Measurements from ENCODE around the gene OLR1.
A peak's percentile ranks its signal among the peaks of the same experiment; 100 is the strongest.

OLR1 gene

DNA sequence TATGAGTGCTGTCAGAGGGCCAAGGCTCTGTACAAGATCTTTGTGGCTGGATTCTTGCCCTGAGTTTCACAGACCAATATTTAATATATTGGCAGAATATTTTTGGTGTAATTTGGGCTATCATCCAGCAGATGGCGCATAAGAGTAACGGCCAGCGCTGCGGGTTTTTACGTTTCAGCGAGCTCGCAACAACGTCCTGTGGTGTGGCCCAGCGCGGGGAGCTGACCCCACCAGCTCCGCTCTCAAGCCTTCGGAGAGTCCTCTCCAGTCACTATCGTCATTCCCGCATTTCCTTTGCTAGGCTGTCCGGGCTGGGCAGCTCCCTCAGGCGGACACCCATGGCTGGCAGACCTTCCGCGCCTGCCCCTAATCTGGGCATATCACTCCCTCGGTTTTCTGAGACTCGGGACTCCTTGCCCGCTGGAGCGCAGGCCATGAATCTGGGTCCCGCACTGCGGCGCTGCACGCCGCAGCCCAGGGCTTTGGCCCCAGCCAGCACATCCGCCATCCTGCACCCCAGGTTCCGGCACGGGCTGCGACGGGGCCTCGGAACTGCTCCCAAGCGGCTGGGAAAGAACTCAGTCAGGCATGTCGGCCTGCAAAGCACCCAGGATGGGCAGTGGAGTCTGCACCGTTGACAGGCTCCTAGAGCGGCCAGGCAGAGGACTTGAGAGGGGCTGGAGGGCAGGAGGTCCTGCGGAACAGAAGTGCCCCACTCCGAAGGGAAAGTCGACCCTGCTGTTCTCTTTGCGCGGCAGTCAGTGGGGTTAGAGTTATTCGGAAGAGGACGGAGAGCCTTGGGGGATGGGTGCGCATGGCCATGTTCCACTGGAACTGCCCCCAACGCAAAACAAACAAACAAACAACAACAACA lies 18.4 kb downstream of the OLR1 start:
- peak; percentile 14 to 35 for DNase-seq (ENCODE audit: low read depth in 2 of 2)

DNA sequence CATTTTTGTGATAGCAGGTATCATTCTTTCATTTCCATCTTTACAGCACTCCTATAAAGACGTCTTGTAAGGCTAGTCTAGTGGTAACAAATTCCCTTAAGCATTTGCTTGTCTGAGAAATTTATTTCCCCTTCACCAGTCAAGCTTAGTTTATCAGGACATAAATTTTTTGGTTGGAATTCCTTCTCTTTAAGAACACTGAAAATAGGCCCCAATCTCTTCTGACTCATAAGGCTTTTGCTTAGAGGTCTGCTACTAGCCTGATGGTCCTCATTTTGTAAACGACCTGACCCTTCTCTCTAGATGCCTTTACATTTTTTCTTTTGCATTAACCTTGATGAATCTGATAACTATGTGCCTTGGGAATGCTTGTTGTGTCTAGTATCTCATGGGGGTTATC lies 20.3 kb downstream of the OLR1 start:
- DNase-seq (ENCODE audit: low read depth in 2 of 2): no peak

DNA sequence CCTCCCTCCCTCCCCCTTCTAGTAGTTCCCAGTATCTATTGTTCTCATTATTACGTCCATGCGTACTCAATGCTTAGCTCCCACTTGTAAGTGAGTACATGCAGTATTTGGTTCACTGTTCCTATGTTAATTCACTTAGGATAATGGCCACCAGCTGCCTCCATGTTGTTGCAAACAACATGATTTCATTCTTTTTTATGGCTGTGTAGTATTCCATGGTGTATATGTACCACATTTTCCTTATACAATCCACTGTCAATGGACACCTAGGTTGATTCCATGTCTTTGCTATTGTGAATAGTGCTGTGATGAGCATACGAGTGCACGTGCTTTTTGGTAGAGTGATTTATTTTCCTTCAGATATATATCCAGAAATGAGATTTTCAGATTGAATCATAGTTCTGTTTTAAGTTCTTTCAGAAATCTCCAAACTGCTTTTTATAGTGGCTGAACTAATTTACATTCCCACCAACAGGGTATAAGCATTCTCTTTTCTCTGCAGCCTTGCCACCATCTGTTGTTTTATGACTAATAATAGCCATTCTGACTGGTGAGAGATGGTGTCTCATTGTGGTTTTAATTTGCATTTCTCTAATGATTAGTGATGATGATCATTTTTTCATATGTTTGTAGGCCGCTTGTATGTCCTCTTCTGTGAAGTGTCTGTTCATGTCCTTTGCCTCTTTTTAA lies 24.1 kb downstream of the OLR1 start:
- DNase-seq (ENCODE audit: low read depth in 2 of 2): no peak

DNA sequence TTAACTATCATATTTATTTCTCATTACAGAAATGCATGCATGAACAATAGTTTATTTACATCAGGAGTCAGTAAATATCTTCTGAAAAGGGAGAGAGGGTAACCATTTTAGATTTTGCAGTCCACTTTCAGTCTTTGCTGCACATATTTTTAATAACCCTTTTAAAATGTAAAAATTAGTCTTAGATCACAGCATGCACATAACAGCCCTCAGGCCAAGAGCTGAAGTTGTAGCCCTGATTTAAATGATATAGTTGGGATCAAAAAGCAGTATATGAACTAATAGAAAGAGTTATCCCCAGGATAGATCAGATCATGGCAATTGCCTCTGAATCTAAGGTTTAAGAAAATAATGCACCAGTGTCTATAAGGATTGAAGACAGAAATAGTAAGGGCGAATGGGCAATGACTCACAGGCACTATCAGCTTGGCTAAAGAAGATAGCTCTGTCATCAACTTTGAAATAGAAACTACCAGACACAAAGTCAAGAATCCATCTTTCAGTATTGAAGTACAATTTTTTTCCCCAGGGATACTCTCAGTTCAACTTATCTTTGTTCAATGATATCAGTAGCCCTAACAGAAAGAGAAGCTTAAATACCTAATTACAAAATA lies 28.8 kb downstream of the OLR1 start:
- no peak for DNase-seq (ENCODE audit: low read depth in 2 of 2)

DNA sequence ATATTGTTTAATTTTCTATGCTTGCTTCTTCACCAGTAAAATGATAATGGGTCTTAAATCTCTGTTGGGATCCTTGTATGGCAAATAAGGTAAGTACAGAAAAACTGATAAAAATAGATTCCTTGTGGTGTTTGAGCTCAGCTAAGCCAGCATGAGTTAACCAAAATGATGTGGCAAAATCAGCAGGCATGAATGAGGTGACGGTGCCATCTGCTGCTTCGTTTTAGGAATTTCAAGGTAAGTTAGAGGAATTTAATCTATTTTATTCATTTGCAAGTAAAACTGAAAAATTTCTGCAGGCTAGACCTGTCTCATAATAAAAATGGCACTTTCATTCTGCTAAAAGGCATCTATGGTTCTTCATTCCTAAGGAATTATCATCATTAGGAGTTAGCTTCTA lies 31.9 kb downstream of the OLR1 start:
- peak in 1 of 2 donors; percentile 19 for DNase-seq (ENCODE audit: low read depth in 2 of 2)

DNA sequence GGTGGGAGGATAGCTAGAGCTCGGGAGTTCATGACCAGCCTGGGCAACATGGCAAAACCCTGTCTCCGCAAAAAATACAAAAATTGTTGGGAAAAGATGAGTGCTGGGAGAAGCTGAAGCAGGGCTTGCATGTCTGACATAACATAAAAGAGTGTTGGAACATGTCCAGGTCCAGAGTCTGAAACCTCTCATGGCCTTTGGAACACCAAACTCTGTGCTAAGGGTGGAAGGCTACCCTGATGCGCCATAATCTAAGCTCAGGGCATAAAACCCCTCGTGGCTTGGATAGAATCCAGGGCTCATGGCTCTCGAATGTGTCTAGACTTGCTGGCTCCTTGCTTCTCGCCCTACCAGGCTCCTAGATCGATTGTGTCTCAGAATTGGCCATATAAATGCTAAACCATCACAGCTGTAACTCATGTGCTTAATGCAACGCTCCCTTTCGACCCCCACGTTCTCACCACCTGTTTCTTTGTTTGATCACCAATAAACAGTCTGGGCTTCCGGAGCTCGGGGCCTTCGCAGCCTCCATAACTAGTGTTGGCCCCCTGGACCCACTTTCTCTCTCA lies 35.2 kb downstream of the OLR1 start:
- DNase-seq (ENCODE audit: low read depth in 2 of 2): no peak

DNA sequence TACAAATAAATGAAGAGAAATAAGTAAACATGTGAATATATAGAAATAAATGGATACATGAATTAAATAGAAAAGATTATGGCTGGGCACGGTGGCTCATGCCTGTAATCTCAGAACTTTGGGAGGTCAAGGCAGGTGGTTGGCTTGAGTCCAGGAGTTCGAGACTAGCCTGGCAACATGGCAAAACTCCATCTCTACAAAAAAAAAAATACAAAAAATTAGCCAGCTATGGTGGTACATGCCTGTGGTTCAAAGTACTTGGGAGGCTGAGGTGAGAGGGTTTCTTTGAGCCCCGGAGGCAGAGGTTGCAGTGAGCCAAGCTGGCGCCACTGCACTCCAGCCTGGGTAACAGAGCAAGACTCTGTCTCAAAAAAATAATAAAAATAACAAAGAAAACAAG lies 36.8 kb downstream of the OLR1 start:
- DNase-seq (ENCODE audit: low read depth in 2 of 2): no peak

DNA sequence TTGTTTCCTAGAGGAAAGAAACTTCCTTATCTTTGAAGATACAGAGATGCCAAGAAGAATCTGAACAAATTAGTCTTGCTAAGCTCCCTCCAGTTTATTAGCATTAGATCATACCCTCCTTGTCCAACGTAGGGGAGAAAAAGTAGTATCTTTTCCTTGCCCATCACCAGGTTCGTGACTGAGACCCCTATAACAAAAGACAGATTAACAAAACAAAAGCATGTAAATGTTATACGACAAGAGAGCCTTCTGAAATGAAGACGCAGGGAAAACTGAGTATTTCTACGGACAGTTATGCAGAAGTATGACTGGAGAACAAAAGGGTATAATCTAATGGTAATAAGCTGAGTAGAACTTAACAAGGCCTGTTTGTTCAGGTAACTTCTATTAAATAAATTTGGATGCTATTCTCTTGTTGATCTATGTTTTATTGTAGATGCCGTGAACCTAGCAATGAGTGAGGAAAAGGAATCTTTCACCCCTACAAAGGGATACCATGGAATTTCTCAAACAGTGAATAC lies 39.0 kb downstream of the OLR1 start:
- DNase-seq (ENCODE audit: low read depth in 2 of 2): no peak

DNA sequence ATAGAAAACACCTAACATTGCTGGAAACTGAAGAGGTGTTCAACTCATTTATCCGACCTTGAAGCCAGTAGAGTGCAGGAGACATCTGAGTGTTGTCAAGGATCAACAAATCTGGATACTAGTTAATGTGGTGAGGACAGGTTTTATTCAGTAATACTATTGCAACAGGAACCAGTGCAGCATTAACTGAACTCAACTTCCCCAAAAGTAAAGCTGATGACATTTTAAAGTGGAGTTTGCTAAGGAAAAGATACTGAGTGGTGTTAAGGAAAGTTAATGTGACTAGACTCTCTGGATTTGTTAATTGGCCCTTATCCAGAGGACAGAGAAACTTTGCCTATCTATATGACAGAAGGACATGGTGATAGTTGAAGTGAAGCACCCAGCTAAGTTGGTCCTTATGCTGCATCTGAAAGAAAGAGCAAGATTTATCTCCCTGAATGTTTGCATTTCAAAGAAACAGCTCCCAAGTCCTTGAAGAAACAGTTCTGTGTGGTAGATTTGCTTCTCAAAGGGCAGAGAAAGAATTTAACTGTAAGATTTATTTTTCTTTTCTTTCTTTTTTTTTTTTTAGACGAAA lies 40.7 kb downstream of the OLR1 start:
- no peak for DNase-seq (ENCODE audit: low read depth in 2 of 2)

DNA sequence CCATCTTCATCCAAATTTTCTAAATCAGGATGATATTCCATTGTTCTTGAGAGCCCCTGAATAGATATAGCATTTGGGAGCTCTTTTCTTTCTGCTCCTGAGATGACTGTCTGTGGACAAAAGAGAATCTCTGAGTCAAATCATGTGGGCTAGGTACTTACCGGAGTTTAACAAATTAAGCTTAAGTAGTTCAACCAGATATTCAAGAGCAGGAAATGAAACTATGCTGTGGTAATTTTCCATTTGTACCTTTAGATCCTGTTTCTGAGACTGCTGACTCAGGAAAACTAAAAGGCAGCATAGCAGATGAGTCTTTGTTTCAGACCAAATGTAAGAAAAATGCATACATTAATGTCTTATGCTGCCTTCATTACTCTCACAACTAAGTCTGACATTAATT lies 41.9 kb downstream of the OLR1 start, which contains the start of gene CLEC7A:
CLEC7A (minus strand) TSS at position 158 of the 400 bp plus-strand sequence; CDS start at position 41, 117 bp downstream.
- DNase-seq (ENCODE audit: low read depth in 2 of 2): no peak

DNA sequence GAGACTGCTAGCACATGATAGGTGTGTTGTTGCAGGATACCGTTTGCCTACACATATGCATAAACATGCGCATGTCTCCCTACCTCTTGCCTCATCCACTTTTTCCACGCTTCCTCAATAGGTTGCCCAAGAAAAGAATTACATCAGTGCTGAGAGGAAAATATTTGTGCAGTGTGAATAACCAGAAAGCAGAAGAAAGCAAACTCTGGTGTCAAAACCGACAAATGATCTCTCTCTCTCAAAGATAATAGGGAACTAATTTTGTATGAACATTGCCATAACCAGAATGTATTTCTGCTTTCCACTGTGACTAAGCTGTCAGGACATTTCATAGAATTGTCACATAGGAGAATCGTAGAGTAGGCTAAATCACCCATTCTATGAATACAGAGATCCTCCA lies 43.2 kb downstream of the OLR1 start:
- no peak for DNase-seq (ENCODE audit: low read depth in 2 of 2)

DNA sequence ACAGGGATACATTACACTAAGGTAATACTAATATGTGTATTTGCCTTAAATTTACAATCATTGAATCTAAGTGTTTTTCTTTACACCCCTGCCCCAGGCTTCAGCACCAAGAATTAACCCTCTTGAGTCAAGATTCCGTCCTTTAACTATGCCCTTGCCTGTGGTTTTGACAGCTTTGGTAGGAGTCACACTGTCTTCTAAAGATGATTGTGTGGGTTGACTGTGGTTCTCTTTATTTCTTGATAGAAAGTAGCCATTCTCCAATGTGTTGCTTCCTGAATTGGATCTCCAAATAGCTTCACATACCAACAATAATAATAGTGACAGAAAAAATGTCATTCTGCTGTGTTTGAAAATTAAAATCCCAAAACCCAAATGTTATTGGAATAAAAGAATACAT lies 45.5 kb downstream of the OLR1 start:
- DNase-seq (ENCODE audit: low read depth in 2 of 2): no peak

DNA sequence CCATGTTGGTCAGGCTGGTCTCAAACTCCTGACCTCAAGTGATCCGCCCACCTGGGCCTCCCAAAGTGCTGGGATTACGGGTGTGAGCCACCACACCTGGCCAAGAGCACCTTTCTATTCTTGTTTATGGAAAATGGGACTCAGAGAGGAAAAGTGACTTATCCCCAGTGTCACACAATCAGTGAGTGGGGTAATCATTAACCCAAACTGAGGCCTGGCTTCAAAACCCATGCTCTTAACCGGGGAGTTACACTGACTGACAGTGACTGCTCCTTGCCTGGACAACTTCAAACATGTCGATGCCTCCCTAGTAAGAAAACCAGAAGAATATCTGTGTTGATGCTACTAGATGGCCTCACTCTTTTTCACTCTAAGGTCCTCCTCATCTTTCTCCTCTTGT lies 49.2 kb downstream of the OLR1 start:
- DNase-seq (ENCODE audit: low read depth in 2 of 2): no peak

DNA sequence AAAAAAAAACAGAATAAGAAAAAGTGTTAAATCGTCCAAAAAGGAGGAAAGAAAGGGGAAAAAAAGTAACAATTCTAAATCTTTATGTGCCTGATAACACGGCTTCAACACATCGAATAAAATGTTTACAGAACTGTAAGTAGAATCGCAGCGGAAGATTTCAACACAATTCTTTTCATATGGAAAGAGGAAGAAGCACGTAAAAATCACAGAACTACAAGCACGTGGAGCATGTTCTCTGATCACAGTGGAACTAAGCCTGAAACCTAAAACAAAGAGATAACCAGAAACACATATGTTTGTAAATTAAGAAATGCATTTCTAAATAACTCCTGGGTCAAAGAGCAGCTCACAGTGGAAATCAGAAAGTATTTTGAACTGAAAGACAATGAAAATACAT lies 50.7 kb downstream of the OLR1 start:
- no peak for DNase-seq (ENCODE audit: low read depth in 2 of 2)

DNA sequence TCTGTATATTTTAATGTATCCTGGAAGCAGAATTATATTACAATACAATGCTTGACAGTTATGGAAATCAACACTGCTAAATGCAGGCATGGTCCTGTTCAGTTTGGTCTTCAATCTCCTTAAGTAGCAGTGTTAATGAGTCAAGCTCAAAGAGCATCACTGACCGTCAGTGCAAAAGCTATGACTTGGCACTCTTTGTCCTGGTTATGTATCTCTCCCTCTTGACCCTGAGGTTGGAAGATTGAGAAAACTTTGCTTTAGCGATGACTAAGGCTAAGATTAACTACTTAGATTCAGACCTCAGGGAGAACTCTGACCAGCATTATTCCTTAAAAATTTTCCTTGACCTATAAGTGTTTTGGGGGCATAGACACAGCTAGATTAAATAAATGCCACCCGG lies 52.9 kb downstream of the OLR1 start:
- no peak for DNase-seq (ENCODE audit: low read depth in 2 of 2)

DNA sequence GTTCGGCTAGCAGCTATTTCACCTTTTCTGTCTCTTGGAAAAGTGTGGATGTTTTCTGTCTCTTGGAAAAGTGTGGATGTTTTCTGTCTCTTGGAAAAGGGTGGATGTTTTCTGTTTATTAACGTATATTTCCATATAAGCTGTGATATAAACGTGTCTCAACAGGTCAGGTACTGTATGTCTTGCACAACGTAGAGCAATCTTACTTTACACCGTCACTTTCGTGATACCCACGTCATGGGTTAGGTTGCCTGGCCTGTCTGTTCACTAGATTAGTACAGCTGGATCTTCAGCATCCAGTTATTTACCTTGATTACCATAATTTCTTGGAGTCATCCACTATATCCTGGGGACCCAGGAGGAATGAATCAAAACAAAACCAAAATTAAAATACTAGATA lies 56.0 kb downstream of the OLR1 start:
- no peak for DNase-seq (ENCODE audit: low read depth in 2 of 2)

DNA sequence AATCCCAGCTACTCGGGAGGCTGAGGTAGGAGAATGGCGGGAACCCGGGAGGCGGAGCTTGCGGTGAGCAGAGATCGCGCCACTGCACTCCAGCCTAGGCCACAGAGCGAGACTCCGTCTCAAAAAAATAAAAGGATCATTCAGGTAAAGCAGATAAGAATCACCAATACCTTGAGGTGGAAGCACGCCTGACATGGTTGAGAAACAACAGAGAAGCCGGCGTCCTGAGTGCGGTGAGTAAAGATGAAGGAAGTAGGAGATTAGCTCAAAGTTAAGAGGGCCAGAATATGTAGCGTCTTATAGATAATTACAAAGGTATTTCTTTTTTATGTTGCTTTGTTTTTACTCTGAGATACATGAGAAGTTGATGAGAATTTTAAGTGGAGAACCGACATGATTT lies 56.6 kb downstream of the OLR1 start:
- no peak for DNase-seq (ENCODE audit: low read depth in 2 of 2)

DNA sequence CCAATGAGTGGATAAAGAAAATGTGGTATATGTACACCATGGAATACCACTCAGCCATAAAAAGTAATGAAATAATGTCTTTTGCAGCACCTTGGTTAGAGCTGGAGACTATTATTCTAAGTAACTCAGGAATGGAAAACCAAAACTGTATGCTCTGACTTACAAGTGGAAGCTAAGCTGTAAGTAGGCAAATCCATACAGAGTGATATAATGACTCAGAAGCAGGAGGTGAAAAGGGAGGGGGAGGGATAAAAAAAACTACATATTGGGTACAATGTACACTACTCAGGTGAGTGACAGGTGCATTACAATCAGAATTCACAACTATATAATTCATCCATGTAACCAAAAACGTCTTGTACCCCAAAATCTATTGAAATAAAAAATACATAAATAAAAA lies 58.0 kb downstream of the OLR1 start:
- no peak for DNase-seq (ENCODE audit: low read depth in 2 of 2)

DNA sequence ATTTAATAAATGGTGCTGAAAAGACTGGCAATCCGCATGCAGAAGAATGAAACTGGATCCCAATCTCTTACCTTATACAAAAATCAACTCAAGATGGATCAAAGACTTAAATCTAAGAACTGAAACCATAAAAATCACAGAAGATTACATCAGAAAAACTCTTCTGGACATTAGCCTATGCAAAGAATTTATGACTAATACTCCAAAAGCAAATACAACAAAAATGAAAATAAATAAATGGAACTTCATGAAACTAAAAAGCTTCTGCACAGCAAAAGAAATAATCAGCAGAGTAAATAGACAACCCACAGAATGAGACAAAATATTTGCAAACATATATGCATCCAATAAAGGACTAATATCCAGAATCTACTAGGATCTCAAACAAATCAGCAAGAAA lies 58.9 kb downstream of the OLR1 start:
- no peak for DNase-seq (ENCODE audit: low read depth in 2 of 2)

DNA sequence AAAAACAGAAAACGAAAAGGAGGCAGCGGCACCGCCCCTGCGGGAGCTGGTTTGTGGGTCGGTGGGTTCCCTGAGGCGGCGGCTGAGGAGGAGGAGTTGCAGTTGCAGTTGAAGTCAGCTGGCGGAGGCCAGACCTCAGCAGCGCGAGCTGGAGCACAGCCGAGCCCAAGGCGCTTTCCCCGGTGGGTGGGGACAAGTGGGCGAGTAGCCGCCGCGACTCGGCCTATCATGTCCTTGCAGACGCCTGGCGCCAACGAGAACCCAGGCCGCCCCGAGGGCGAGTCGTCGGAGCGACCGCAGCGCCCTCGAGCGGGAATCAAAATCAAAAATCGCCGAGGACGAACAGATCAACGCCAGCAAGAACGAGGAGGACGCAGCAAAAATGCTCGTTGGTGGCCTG lies 60.5 kb downstream of the OLR1 start:
- no peak for DNase-seq (ENCODE audit: low read depth in 2 of 2)

DNA sequence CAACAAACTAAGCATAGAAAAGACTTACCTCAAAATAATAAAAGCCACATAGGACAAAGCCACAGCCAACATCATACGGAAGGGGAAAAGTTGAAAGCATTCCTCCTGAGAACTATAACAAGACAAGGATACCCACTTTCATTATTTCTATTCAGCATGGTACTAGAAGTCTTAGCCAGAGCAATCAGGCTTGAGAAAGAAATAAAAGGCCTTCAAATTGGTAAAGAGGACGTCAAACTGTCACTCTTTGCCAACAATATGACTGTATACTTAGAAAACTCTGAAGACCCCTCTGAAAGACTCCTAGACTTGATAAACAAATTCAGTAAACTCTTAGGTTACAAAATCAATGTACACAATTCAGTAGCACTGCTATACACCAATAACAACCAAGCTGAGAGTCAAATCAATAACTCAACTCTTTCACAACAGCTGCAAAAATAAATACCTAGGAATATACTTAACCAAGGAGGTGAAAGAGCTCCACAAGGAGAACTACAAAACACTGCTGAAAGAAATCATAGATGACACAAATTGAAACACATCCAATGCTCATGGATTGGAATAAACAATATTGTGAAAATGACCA lies 61.6 kb downstream of the OLR1 start:
- DNase-seq (ENCODE audit: low read depth in 2 of 2): no peak
